Measurements from ENCODE around the gene RAC3. TPM values are rescaled to one million over a fixed set of nuclear protein-coding genes. Genes with fewer than 3 reads are reported as not detected.

The RAC3 gene
- total RNA-seq, 1 donor from 2014 or later = 0.82 TPM

- H3K4me3 ChIP-seq = peak overlapping the region; percentile 33
- H3K27ac ChIP-seq (replicated peaks) = peak overlapping the region; percentile 96
- no peaks in the 10 kb centered on the region for H3K36me3 ChIP-seq
- intact Hi-C loops (cut with micrococcal nuclease) = no loop called here
- H3K4me1 ChIP-seq = peaks cover 48% of the 10 kb centered on the region
- DNase-seq = no peak
- H3K9me3 ChIP-seq (replicated peaks) = no peaks in the 10 kb centered on the region
- TF ChIP-seq CTCF (IDR thresholded peaks at IDR 0.05; ENCODE audit: borderline replicate concordance) = no peak
- no peaks in the 10 kb centered on the region for H3K27me3 ChIP-seq (ENCODE audit: low read depth)
Measured at GRCh38 chr17:82012640-82013295, 18.7 kb upstream of the RAC3 start.

GRCh38 chr17:82013341-82013740 is 18.1 kb upstream of the RAC3 start:
- no peaks in the 10 kb centered on the region for H3K36me3 ChIP-seq
- peak overlapping the region; percentile 33 for H3K4me3 ChIP-seq
- no peaks in the 10 kb centered on the region for H3K9me3 ChIP-seq (replicated peaks)
- no peaks in the 10 kb centered on the region for H3K27me3 ChIP-seq (ENCODE audit: low read depth)
- intact Hi-C loops (cut with micrococcal nuclease) = no loop called here
- peaks cover 42% of the 10 kb centered on the region for H3K4me1 ChIP-seq
- peak; percentile 48 for DNase-seq
- H3K27ac ChIP-seq (replicated peaks) = peak overlapping the region; percentile 96
- no peak for TF ChIP-seq CTCF (IDR thresholded peaks at IDR 0.05; ENCODE audit: borderline replicate concordance)

DNA sequence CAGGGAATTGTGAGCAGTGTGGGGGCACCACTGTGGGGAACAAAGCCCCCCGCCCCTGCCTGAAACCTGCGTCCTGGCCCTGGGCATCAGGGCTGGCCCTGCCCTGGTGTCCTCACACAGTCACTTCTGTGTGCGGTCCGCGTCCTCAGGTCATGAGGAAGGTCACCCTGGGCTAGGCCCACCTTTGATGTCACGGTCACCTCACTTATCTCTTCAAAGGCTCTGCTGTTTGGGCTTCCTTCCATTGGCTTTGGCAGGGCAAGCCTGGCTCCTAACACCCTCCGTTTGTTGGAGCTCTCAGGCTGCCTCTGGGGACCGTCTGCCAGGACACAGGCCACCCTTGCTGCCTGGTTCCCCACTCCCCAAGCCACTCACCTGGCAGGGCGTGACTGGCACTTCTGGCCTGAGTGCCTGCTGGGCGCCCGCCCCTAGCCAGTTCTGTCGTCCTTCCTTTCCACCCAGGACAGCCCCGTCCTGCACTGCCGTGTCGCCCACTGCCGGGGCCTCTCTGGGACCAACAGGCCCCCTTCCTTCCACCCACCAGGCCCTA is 17.6 kb upstream of the RAC3 start:
- Histone ChIP-seq H3K9me3 (replicated peaks) (no peaks in the 10 kb centered on the region), H3K27me3 (ENCODE audit: low read depth) (no peaks in the 10 kb centered on the region), H3K27ac (replicated peaks) (peak overlapping the region; percentile 96), H3K4me3 (peak overlapping the region; percentile 33), H3K4me1 (peaks cover 37% of the 10 kb centered on the region), H3K36me3 (no peaks in the 10 kb centered on the region)
- peak; percentile 56 for DNase-seq
- intact Hi-C loops (cut with micrococcal nuclease) = no loop called here
- TF ChIP-seq CTCF (IDR thresholded peaks at IDR 0.05; ENCODE audit: borderline replicate concordance) = no peak

- peaks cover 31% of the 10 kb centered on the region for H3K4me1 ChIP-seq
- no peak overlapping the region for H3K4me3 ChIP-seq
- TF ChIP-seq CTCF (IDR thresholded peaks at IDR 0.05; ENCODE audit: borderline replicate concordance) = no peak
- DNase-seq = no peak
- H3K9me3 ChIP-seq (replicated peaks) = no peaks in the 10 kb centered on the region
- intact Hi-C loops (cut with micrococcal nuclease) = no loop called here
- H3K36me3 ChIP-seq = no peaks in the 10 kb centered on the region
- H3K27me3 ChIP-seq (ENCODE audit: low read depth) = no peaks in the 10 kb centered on the region
- peak overlapping the region; percentile 96 for H3K27ac ChIP-seq (replicated peaks)
Measured at GRCh38 chr17:82014432-82014831, 17.0 kb upstream of the RAC3 start.

DNA sequence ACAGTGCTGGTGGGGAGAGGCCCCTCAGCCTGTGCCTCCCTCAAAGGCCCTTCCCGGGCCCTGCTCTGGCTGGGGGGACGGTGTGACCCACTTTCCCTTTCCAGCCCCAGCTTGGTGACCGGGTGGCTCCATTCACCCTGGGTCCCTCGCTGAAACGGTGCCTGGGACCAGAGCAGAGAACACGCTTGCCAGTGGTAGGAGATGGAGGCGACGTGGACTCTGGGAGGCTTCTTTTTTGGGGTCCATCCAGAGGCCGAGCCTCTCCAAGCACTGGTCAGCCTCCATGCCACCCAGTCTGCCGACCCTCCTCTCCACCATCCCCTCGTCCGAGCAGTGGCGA is 16.5 kb upstream of the RAC3 start:
- H3K4me3 ChIP-seq = no peak overlapping the region
- no peak for DNase-seq
- peaks cover 30% of the 10 kb centered on the region for H3K4me1 ChIP-seq
- TF ChIP-seq CTCF (IDR thresholded peaks at IDR 0.05; ENCODE audit: borderline replicate concordance) = no peak
- H3K36me3 ChIP-seq = no peaks in the 10 kb centered on the region
- no peak overlapping the region for H3K27ac ChIP-seq (replicated peaks)
- intact Hi-C loops (cut with micrococcal nuclease) = no loop called here
- H3K9me3 ChIP-seq (replicated peaks) = no peaks in the 10 kb centered on the region
- H3K27me3 ChIP-seq (ENCODE audit: low read depth) = no peaks in the 10 kb centered on the region
